ENCODE results near the gene ARHGEF1. TPM values are rescaled to one million over a fixed set of nuclear protein-coding genes. Genes with fewer than 3 reads are reported as not detected.
A peak's percentile ranks its signal among the peaks of the same experiment; 100 is the strongest.

The ARHGEF1 gene
- total RNA-seq, 2 donors from 2014 or later, result 64.1 to 98.7 TPM

- no peak overlapping the region for H3K27ac ChIP-seq
- no peak overlapping the region for H3K9ac ChIP-seq (ENCODE audit: low read depth in 2 of 2, low read length in 2 of 2)
- no peaks in the 10 kb centered on the region for H3K4me1 ChIP-seq
- no peak for TF ChIP-seq CTCF (IDR thresholded peaks at IDR 0.05)
- intact Hi-C loops (cut with DNase I), result no loop called here
- H3K4me3 ChIP-seq, result no peak overlapping the region
- H3K27me3 ChIP-seq, result no peaks in the 10 kb centered on the region
- no peak for DNase-seq
- no peaks in the 10 kb centered on the region for H3K9me3 ChIP-seq
- H3K36me3 ChIP-seq, result no peaks in the 10 kb centered on the region
These were observed 3.2 kb upstream of the ARHGEF1 start for GRCh38 chr19:41879670-41880328.

- no peak for DNase-seq
- Histone ChIP-seq H3K9ac (ENCODE audit: low read depth in 2 of 2, low read length in 2 of 2) (no peak overlapping the region), H3K9me3 (no peaks in the 10 kb centered on the region), H3K4me3 (no peak overlapping the region), H3K4me1 (no peaks in the 10 kb centered on the region), H3K27ac (no peak overlapping the region), H3K27me3 (no peaks in the 10 kb centered on the region), H3K36me3 (no peaks in the 10 kb centered on the region)
- no peak for TF ChIP-seq CTCF (IDR thresholded peaks at IDR 0.05)
- intact Hi-C loops (cut with DNase I), result no loop called here
These were observed 2.7 kb upstream of the ARHGEF1 start for GRCh38 chr19:41880329-41880708.

GRCh38 chr19:41883463-41883820 lies 458 bp downstream of the ARHGEF1 start:
- TF ChIP-seq CTCF (IDR thresholded peaks at IDR 0.05), result no peak
- Histone ChIP-seq H3K4me3 (peak overlapping the region; percentile 79), H3K9me3 (no peaks in the 10 kb centered on the region), H3K36me3 (no peaks in the 10 kb centered on the region), H3K27ac (peak overlapping the region; percentile 88), H3K4me1 (peaks cover 19% of the 10 kb centered on the region), H3K9ac (ENCODE audit: low read depth in 2 of 2, low read length in 2 of 2) (peak overlapping the region; percentile 79 to 92), H3K27me3 (no peaks in the 10 kb centered on the region)
- DNase-seq, result no peak
- intact Hi-C loops (cut with DNase I), result no loop called here

- H3K9me3 ChIP-seq, result no peaks in the 10 kb centered on the region
- H3K9ac ChIP-seq (ENCODE audit: low read depth in 2 of 2, low read length in 2 of 2), result peak overlapping the region; percentile 91 to 92
- peak; percentile 97 for DNase-seq
- H3K36me3 ChIP-seq, result peaks cover 3% of the 10 kb centered on the region
- peaks cover 19% of the 10 kb centered on the region for H3K4me1 ChIP-seq
- no peak for TF ChIP-seq CTCF (IDR thresholded peaks at IDR 0.05)
- peak overlapping the region; percentile 88 for H3K27ac ChIP-seq
- no peaks in the 10 kb centered on the region for H3K27me3 ChIP-seq
- H3K4me3 ChIP-seq, result peak overlapping the region; percentile 79
- intact Hi-C loops (cut with DNase I), result no loop called here
These were observed 1.1 kb downstream of the ARHGEF1 start for GRCh38 chr19:41883821-41884733.

GRCh38 chr19:41886761-41887710 lies 4.1 kb downstream of the ARHGEF1 start:
- Histone ChIP-seq H3K4me3 (peak overlapping the region; percentile 11), H3K36me3 (peaks cover 7% of the 10 kb centered on the region), H3K4me1 (peaks cover 19% of the 10 kb centered on the region), H3K27me3 (no peaks in the 10 kb centered on the region), H3K9me3 (no peaks in the 10 kb centered on the region), H3K9ac (ENCODE audit: low read depth in 2 of 2, low read length in 2 of 2) (peak overlapping the region in 1 of 2 donors; percentile 64), H3K27ac (peak overlapping the region; percentile 53)
- intact Hi-C loops (cut with DNase I), result no loop called here
- TF ChIP-seq CTCF (IDR thresholded peaks at IDR 0.05), result no peak
- no peak for DNase-seq

Data from colonic mucosa (tissue), 4 donors.